ENCODE data around the gene AHI1. TPM values are rescaled to one million over a fixed set of nuclear protein-coding genes. Genes with fewer than 3 reads are reported as not detected.
"Not testable (repeated sequence)": the region's sequence is repeated elsewhere in the genome, so short reads cannot be mapped to it uniquely, and the experiment has no call there.

The AHI1 gene
- total RNA-seq, 1 experiment from 2014 or later: 26.5 TPM

DNA sequence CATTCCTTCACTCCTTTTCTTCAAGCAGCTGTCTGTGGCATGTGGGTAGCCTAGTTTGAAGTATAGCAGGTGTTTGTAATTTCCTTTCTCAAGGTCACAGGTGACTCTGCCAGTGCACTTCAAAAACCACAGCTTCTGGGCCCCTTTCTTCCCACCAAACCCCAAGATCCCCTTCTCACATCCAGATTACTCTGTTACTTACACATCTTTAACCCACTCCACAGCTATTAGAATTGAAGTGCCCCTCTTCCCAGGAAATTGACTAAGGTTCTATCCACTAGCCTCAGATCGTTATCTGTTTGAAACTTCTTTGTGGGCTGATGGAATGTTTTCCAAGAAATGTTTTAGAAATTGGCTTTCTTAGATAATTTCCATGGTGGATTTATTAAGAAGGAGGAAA lies 150.8 kb downstream of the AHI1 start:
- TF ChIP-seq, protein P1, sequence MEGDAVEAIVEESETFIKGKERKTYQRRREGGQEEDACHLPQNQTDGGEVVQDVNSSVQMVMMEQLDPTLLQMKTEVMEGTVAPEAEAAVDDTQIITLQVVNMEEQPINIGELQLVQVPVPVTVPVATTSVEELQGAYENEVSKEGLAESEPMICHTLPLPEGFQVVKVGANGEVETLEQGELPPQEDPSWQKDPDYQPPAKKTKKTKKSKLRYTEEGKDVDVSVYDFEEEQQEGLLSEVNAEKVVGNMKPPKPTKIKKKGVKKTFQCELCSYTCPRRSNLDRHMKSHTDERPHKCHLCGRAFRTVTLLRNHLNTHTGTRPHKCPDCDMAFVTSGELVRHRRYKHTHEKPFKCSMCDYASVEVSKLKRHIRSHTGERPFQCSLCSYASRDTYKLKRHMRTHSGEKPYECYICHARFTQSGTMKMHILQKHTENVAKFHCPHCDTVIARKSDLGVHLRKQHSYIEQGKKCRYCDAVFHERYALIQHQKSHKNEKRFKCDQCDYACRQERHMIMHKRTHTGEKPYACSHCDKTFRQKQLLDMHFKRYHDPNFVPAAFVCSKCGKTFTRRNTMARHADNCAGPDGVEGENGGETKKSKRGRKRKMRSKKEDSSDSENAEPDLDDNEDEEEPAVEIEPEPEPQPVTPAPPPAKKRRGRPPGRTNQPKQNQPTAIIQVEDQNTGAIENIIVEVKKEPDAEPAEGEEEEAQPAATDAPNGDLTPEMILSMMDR (IDR thresholded peaks at IDR 0.05; ENCODE audit: unreplicated experiment): no peak
- H3K4me1 Mint-ChIP-seq (ENCODE audit: insufficient read depth, unreplicated experiment): no peaks in the 10 kb centered on the region
- no peak overlapping the region for H3K27ac Mint-ChIP-seq (ENCODE audit: low read depth, unreplicated experiment)
- no peak overlapping the region for H3K4me3 Mint-ChIP-seq (ENCODE audit: unreplicated experiment)
- ChIA-PET POLR2A (no interaction called here), CTCF (interaction anchor here (1.2 kb wide), 1 partner anchor 8 kb away, joined by 3 read pairs; no protein-coding TSS in a partner anchor)
- no TSS peak for BruUV-seq (replicated peaks)
- no peaks in the 10 kb centered on the region for H3K27me3 Mint-ChIP-seq (ENCODE audit: insufficient read depth, unreplicated experiment)
- H3K36me3 Mint-ChIP-seq (ENCODE audit: insufficient read depth, unreplicated experiment): peaks cover 10% of the 10 kb centered on the region
- intact Hi-C loops (cut with micrococcal nuclease): no loop called here
- H3K9me3 Mint-ChIP-seq (ENCODE audit: unreplicated experiment): no peaks in the 10 kb centered on the region
- DNase-seq (ENCODE audit: unreplicated experiment): no peak

DNA sequence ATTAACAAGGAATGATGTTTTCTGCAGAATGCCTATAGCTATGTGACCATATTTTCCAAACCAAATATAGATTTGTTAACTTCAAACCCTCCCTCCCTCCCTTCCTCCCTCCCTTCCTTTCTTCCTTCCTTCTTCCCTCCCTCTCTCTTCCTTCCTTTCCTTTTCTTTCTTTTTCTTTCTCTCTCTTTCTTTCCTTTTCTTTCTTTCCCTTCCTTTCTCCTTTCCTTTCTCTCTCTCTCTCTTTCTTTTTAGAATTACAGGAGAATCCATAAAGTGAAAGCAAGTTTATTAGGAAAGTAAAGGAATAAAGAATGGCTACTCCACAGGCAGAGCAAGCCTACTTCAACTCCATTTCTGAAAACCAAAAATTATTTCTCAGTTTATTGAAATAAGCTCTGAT lies 153.0 kb downstream of the AHI1 start:
- no peaks in the 10 kb centered on the region for H3K4me1 Mint-ChIP-seq (ENCODE audit: insufficient read depth, unreplicated experiment)
- H3K9me3 Mint-ChIP-seq (ENCODE audit: unreplicated experiment): no peaks in the 10 kb centered on the region
- no peak overlapping the region for H3K27ac Mint-ChIP-seq (ENCODE audit: low read depth, unreplicated experiment)
- no peak overlapping the region for H3K4me3 Mint-ChIP-seq (ENCODE audit: unreplicated experiment)
- BruUV-seq (replicated peaks): no TSS peak
- DNase-seq (ENCODE audit: unreplicated experiment): no peak
- CTCF ChIA-PET: no interaction called here
- intact Hi-C loops (cut with micrococcal nuclease): no loop called here
- TF ChIP-seq, protein P1 (IDR thresholded peaks at IDR 0.05; ENCODE audit: unreplicated experiment): no peak
- H3K27me3 Mint-ChIP-seq (ENCODE audit: insufficient read depth, unreplicated experiment): no peaks in the 10 kb centered on the region
- H3K36me3 Mint-ChIP-seq (ENCODE audit: insufficient read depth, unreplicated experiment): peaks cover 10% of the 10 kb centered on the region
- POLR2A ChIA-PET: interaction anchor here (0.6 to 1.2 kb wide), 2 partner anchors 9 to 64 kb away, joined by 3 read pairs; no protein-coding TSS in a partner anchor

DNA sequence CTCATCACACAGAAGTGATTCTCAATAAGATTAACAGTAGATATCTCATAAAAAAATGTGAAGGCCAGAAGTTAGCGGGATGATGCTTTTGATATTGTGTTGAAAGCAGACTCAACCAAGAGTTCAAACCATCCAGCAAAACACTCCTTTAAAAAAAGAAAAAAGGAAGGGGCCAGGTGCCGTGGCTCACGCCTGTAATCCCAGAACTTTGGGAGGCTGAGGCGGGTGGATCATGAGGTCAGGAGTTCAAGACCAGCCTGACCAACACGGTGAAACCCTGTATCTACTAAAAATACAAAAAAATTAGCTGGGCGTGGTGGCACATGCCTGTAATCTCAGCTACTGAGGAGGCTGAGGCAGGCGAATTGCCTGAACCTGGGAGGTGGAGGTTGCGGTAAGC lies 157.6 kb downstream of the AHI1 start:
- DNase-seq (ENCODE audit: unreplicated experiment); POLR2A ChIA-PET; H3K4me3 Mint-ChIP-seq (ENCODE audit: unreplicated experiment); H3K36me3 Mint-ChIP-seq (ENCODE audit: insufficient read depth, unreplicated experiment); H3K27ac Mint-ChIP-seq (ENCODE audit: low read depth, unreplicated experiment); H3K27me3 Mint-ChIP-seq (ENCODE audit: insufficient read depth, unreplicated experiment); H3K9me3 Mint-ChIP-seq (ENCODE audit: unreplicated experiment); H3K4me1 Mint-ChIP-seq (ENCODE audit: insufficient read depth, unreplicated experiment); intact Hi-C loops (cut with micrococcal nuclease); BruUV-seq (replicated peaks): not testable (repeated sequence)
- CTCF ChIA-PET: interaction anchor here (0.6 kb wide), 1 partner anchor 39 kb away, joined by 3 read pairs; no protein-coding TSS in a partner anchor

DNA sequence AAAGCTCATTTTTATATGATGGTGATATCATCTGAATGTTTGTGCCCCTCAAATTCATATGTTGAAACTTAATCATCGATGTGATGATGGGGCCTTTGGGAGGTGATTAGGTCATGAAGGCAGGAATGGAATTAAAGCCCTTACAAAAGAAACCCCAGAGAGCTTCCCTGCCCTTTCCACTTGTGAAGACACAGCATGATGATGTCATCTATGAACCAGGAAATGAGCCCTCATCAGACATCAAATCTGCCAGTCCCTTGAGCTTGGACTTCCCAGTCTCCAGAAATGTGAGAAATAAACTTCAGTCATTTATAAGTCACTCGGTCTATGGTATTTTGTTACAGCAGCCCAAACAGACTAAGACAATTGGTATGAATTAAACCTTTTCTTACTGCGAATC lies 163.4 kb downstream of the AHI1 start:
- BruUV-seq (replicated peaks): no TSS peak
- Mint-ChIP-seq H3K27ac (ENCODE audit: low read depth, unreplicated experiment) (no peak overlapping the region), H3K9me3 (ENCODE audit: unreplicated experiment) (no peaks in the 10 kb centered on the region), H3K4me1 (ENCODE audit: insufficient read depth, unreplicated experiment) (no peaks in the 10 kb centered on the region), H3K27me3 (ENCODE audit: insufficient read depth, unreplicated experiment) (no peaks in the 10 kb centered on the region), H3K4me3 (ENCODE audit: unreplicated experiment) (no peak overlapping the region), H3K36me3 (ENCODE audit: insufficient read depth, unreplicated experiment) (peaks cover 3% of the 10 kb centered on the region)
- POLR2A ChIA-PET: interaction anchor here (0.6 kb wide), 1 partner anchor 12 kb away, joined by 3 read pairs; no protein-coding TSS in a partner anchor
- TF ChIP-seq, protein P1 (IDR thresholded peaks at IDR 0.05; ENCODE audit: unreplicated experiment): no peak
- no peak for DNase-seq (ENCODE audit: unreplicated experiment)
- CTCF ChIA-PET: interaction anchor here (1.2 to 1.3 kb wide), 2 partner anchors 10 to 190 kb away, joined by 4 read pairs; no protein-coding TSS in a partner anchor
- intact Hi-C loops (cut with micrococcal nuclease): no loop called here

DNA sequence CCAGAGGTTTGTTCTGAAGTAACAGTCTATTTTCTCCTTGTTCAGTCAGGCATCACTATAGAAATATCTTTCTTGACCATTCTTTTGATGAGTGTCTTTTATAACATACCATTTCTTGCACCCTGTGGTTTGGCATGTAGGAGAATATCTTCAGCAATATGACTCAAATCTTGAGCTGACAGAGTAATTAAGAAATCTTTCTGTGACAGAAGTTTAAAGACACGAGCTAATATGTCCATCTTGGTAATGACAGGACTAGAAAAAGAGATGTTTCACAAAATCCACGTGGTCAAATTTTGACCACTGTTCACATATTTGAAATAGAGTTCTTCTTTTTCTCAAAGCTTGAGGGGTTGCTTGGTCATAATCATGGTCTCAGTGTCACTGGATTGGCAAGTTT lies 166.5 kb downstream of the AHI1 start:
- Mint-ChIP-seq H3K4me3 (ENCODE audit: unreplicated experiment) (no peak overlapping the region), H3K36me3 (ENCODE audit: insufficient read depth, unreplicated experiment) (peaks cover 9% of the 10 kb centered on the region), H3K27me3 (ENCODE audit: insufficient read depth, unreplicated experiment) (no peaks in the 10 kb centered on the region), H3K9me3 (ENCODE audit: unreplicated experiment) (no peaks in the 10 kb centered on the region), H3K4me1 (ENCODE audit: insufficient read depth, unreplicated experiment) (no peaks in the 10 kb centered on the region), H3K27ac (ENCODE audit: low read depth, unreplicated experiment) (no peak overlapping the region)
- POLR2A ChIA-PET: no interaction called here
- no peak for DNase-seq (ENCODE audit: unreplicated experiment)
- no TSS peak for BruUV-seq (replicated peaks)
- intact Hi-C loops (cut with micrococcal nuclease): no loop called here
- TF ChIP-seq, protein P1 (IDR thresholded peaks at IDR 0.05; ENCODE audit: unreplicated experiment): no peak
- CTCF ChIA-PET: no interaction called here
